Measurements from ENCODE around the gene PLCH1.

The PLCH1 gene

DNA sequence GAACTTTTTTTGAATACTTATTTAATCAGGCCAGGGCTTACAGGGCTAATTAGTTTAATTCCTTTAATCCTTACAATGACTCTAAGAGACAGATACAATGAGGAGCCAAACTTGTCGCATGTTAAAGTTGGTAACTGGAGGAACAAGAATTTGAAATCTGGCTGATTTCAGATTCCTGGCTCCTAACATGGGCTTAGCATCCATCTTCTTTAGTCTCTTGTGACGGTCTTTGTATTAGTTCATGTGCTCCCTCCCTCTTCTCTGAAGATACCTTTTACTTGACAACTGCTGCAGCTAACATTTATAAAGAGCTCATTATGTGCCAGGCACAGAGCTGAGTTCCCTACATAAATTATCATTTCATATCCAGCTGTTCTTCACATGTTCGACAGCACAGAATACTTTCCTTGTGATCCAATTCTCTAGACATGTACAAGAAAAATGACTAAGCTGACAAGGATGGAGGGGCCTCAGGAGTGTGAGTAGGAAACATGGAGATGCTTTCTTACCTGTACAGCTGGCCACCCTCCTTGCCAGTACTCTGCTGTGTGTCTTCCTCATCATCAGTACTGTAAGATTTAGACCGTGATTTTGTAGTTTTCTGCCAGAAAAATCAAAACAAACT, 244.6 kb downstream of the PLCH1 start:
- H3K4me3 ChIP-seq (ENCODE audit: low read depth, low read length) = no peak overlapping the region
- TF ChIP-seq, protein P1, sequence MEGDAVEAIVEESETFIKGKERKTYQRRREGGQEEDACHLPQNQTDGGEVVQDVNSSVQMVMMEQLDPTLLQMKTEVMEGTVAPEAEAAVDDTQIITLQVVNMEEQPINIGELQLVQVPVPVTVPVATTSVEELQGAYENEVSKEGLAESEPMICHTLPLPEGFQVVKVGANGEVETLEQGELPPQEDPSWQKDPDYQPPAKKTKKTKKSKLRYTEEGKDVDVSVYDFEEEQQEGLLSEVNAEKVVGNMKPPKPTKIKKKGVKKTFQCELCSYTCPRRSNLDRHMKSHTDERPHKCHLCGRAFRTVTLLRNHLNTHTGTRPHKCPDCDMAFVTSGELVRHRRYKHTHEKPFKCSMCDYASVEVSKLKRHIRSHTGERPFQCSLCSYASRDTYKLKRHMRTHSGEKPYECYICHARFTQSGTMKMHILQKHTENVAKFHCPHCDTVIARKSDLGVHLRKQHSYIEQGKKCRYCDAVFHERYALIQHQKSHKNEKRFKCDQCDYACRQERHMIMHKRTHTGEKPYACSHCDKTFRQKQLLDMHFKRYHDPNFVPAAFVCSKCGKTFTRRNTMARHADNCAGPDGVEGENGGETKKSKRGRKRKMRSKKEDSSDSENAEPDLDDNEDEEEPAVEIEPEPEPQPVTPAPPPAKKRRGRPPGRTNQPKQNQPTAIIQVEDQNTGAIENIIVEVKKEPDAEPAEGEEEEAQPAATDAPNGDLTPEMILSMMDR (IDR thresholded peaks at IDR 0.05; ENCODE audit: control insufficient read depth, extremely low read depth, insufficient read depth) = no peak
- no peak for DNase-seq (ENCODE audit: low read depth)

DNA sequence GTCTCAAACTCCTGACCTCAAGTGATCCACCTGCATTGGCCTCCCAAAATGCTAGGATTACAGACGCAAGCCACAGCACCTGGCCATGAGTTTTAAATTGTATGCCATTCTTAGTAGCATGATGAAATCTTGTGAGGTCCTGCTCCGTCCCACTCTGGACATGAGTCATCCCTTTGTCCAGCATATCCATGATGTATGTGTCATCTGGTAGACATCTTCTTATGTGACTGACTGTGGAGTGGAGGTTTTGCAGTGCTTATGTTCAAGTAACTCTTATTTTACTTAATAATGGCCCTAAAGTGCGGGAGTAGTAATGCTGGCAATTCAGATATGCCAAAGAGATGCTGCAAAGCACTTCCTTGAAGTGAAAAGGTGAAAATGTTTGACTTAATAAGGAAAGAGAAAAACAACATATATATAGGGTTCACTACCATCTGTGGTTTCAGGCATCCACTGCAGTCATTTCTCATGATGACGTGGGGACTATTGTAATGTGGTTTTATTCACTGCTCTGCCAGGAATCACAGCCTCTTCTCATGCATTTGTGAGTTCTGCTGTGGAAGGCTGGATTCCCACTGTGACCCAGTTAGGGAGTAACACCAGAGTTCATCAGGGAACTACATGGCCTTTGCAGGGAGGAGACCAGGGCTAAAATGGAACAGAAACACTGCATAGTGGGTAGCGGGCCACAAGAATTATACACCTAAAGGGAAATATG, 246.8 kb downstream of the PLCH1 start:
- TF ChIP-seq, protein P1 (IDR thresholded peaks at IDR 0.05; ENCODE audit: control insufficient read depth, extremely low read depth, insufficient read depth) = no peak
- no peak overlapping the region for H3K4me3 ChIP-seq (ENCODE audit: low read depth, low read length)
- no peak for DNase-seq (ENCODE audit: low read depth)

DNA sequence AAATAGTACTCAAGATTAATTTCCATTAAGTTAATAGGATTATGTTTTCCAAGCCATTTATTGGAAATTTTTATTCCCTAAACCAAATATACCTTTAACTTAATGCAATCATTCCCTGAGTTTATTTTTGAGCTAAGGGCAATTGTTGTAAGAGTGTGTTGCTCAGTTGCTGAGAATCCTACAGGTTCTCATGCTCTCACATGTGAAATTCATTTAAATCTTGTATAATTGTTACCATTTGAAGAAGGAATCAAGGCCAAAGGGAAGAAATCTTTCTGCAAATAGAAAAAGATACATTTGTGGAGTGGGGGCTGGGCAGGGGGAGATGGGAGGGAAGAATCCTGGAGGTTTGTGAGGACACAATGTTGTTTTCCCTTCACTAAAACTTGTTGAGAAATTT, 248.7 kb downstream of the PLCH1 start:
- TF ChIP-seq, protein P1 (IDR thresholded peaks at IDR 0.05; ENCODE audit: control insufficient read depth, extremely low read depth, insufficient read depth) = no peak

DNA sequence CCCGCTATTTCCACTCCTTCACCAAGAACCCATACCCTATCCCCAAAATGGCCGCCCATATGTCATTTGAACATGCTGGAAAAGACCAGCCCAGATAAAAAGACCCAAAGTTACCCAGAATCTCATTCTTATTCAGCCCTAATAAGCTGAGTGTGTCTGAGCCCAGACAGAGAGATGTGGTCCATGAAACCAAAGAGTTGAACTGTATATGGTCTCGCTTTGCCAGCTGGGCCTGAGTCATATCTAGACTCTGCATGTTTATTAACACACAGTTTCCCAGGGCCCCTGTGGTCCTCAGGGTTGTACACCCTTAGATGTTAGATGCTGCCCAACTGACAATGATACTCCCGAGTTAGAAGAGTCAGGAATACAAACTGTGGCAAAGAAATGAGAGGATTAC, 249.5 kb downstream of the PLCH1 start:
- TF ChIP-seq, protein P1 (IDR thresholded peaks at IDR 0.05; ENCODE audit: control insufficient read depth, extremely low read depth, insufficient read depth) = no peak
- DNase-seq (ENCODE audit: low read depth) = no peak
- H3K4me3 ChIP-seq (ENCODE audit: low read depth, low read length) = no peak overlapping the region

More for the DNA sequence above, 248.7 kb downstream of the PLCH1 start:
- no peak for DNase-seq (ENCODE audit: low read depth)
- no peak overlapping the region for H3K4me3 ChIP-seq (ENCODE audit: low read depth, low read length)

DNA sequence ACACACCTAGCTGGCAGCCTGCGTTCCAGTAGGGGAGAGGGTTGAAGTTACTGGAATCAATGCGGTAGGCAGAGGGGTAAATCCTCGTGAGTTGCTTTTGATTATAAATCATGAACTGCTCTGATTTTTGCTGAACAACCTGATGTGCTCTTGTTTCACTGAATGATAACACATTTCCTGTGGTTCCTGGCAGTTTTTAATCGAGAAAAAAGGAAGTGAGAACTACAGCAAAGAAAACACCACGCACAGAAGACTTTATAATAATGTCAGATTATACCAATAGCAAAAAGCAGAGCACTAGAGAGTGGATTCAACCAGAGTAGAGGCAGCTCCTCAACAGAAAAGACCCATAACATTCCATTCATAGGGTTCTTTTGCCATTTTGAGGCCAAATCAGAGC, 250.5 kb downstream of the PLCH1 start:
- DNase-seq (ENCODE audit: low read depth) = no peak
- TF ChIP-seq, protein P1 (IDR thresholded peaks at IDR 0.05; ENCODE audit: control insufficient read depth, extremely low read depth, insufficient read depth) = no peak
- H3K4me3 ChIP-seq (ENCODE audit: low read depth, low read length) = no peak overlapping the region

DNA sequence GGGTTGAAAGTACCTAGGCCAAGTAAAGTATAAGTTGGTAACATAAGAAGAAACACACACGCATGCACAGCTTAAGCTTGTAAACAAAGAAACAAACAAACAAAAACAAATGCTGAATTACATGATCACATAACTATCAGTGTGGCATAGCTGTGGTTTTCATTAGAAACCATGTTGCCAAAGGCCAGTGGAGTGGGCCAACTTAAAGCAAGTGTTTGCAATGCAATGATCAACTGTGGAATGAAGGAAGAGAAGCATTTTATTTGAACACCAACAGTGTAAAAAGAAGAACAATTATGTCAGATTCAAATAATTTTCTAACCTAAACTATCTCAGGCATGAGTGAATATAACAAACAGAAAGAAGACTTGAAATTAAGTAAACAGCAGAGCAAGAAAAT, 252.0 kb downstream of the PLCH1 start:
- no peak overlapping the region for H3K4me3 ChIP-seq (ENCODE audit: low read depth, low read length)
- TF ChIP-seq, protein P1 (IDR thresholded peaks at IDR 0.05; ENCODE audit: control insufficient read depth, extremely low read depth, insufficient read depth) = no peak
- DNase-seq (ENCODE audit: low read depth) = no peak
